ENCODE measurements around the gene ATP2C2. TPM values are rescaled to one million over a fixed set of nuclear protein-coding genes. Genes with fewer than 3 reads are reported as not detected.

Gene ATP2C2
- total and polyA plus RNA-seq, 2 donors (not counting 1 experiment from before 2014, with no cell fraction given), result not detected

GRCh38 chr16:84386047-84386446 is 17.7 kb downstream of the ATP2C2 start:
- intact Hi-C loops (cut with micrococcal nuclease), result no loop called here
- Histone ChIP-seq H3K4me2 (replicated peaks; ENCODE audit: low read depth, low read length, poor library complexity, severe bottlenecking) (no peak overlapping the region), H3K4me1 (ENCODE audit: control insufficient read depth in 2 of 2, insufficient read depth in 2 of 2, low read length in 2 of 2) (no peaks in the 10 kb centered on the region), H3K9me3 (ENCODE audit: control extremely low read depth in 1 of 3, control insufficient read depth in 2 of 3, insufficient read depth in 1 of 3, low read length in 2 of 3) (peaks cover 0 to 27% (median 0%) of the 10 kb centered on the region in 3 donors), H3K4me3 (ENCODE audit: control extremely low read depth in 1 of 5, extremely low read depth in 1 of 5, insufficient read depth in 1 of 5, low read depth in 2 of 5, low read length in 4 of 5) (no peak overlapping the region), H3K27ac (ENCODE audit: low read length in 2 of 2) (no peak overlapping the region), H3K9ac (ENCODE audit: low read length) (no peak overlapping the region), H3K36me3 (replicated peaks in 1 of 2; ENCODE audit: control extremely low read depth in 1 of 2, control insufficient read depth in 1 of 2, extremely low read depth in 1 of 2, insufficient read depth in 2 of 2, low read length in 1 of 2) (no peaks in the 10 kb centered on the region), H3K79me2 (ENCODE audit: control insufficient read depth, insufficient read depth, low read length) (no peaks in the 10 kb centered on the region), H3K27me3 (replicated peaks in 1 of 4; ENCODE audit: control extremely low read depth in 1 of 4, control insufficient read depth in 3 of 4, insufficient read depth in 4 of 4, low read length in 3 of 4) (peaks cover 0 to 2% (median 0%) of the 10 kb centered on the region in 4 experiments), H4K20me1 (ENCODE audit: control insufficient read depth, insufficient read depth, low read length, poor library complexity, severe bottlenecking) (no peaks in the 10 kb centered on the region), H2AFZ (ENCODE audit: insufficient read depth, low read depth, low read length, poor library complexity, severe bottlenecking) (no peak overlapping the region)
- TF ChIP-seq CTCF (IDR thresholded peaks at IDR 0.05) (no peak), EZH2 (IDR thresholded peaks at IDR 0.05; ENCODE audit: borderline replicate concordance, insufficient read depth, low read depth, low read length, poor library complexity, severe bottlenecking) (no peak)
- H3K4me1 Mint-ChIP-seq, result no peaks in the 10 kb centered on the region
- DNase-seq, result no peak
- ChIA-PET POLR2A (no interaction called here), CTCF (no interaction called here)
- H3K27ac Mint-ChIP-seq, result no peak overlapping the region
- no peak overlapping the region for H3K4me3 Mint-ChIP-seq
- WGBS (ENCODE audit: insufficient coverage), result no CpG with 5 or more reads among the region's 3 CpGs
- H3K9me3 Mint-ChIP-seq (ENCODE audit: insufficient read depth), result peaks cover 6% of the 10 kb centered on the region
- H3K27me3 Mint-ChIP-seq, result peaks cover 3% of the 10 kb centered on the region
- no peak for ATAC-seq (ENCODE audit: low read depth)

- DNase-seq, result no peak
- no peaks in the 10 kb centered on the region for H3K4me1 Mint-ChIP-seq
- H3K27ac ChIP-seq (ENCODE audit: low read length in 2 of 2), result no peak overlapping the region
- POLR2A ChIA-PET, result no interaction called here
- peaks cover 0 to 27% (median 0%) of the 10 kb centered on the region in 3 donors for H3K9me3 ChIP-seq (ENCODE audit: control extremely low read depth in 1 of 3, control insufficient read depth in 2 of 3, insufficient read depth in 1 of 3, low read length in 2 of 3)
- no peaks in the 10 kb centered on the region for H3K4me1 ChIP-seq (ENCODE audit: control insufficient read depth in 2 of 2, insufficient read depth in 2 of 2, low read length in 2 of 2)
- 92% methylated on average over 11 of the region's 11 CpGs for WGBS (ENCODE audit: insufficient coverage)
- ATAC-seq (ENCODE audit: low read depth), result no peak
- H4K20me1 ChIP-seq (ENCODE audit: control insufficient read depth, insufficient read depth, low read length, poor library complexity, severe bottlenecking), result no peaks in the 10 kb centered on the region
- intact Hi-C loops (cut with micrococcal nuclease), result no loop called here
- peaks cover 5% of the 10 kb centered on the region for H3K27me3 Mint-ChIP-seq
- no peak overlapping the region for H3K4me3 Mint-ChIP-seq
- H3K79me2 ChIP-seq (ENCODE audit: control insufficient read depth, insufficient read depth, low read length), result no peaks in the 10 kb centered on the region
- CTCF ChIA-PET, result no interaction called here
- H3K4me2 ChIP-seq (replicated peaks; ENCODE audit: low read depth, low read length, poor library complexity, severe bottlenecking), result no peak overlapping the region
- no peaks in the 10 kb centered on the region for H3K36me3 ChIP-seq (replicated peaks in 1 of 2; ENCODE audit: control extremely low read depth in 1 of 2, control insufficient read depth in 1 of 2, extremely low read depth in 1 of 2, insufficient read depth in 2 of 2, low read length in 1 of 2)
- no peak overlapping the region for H2AFZ ChIP-seq (ENCODE audit: insufficient read depth, low read depth, low read length, poor library complexity, severe bottlenecking)
- peaks cover 0 to 2% (median 0%) of the 10 kb centered on the region in 4 experiments for H3K27me3 ChIP-seq (replicated peaks in 1 of 4; ENCODE audit: control extremely low read depth in 1 of 4, control insufficient read depth in 3 of 4, insufficient read depth in 4 of 4, low read length in 3 of 4)
- no peak for TF ChIP-seq CTCF (IDR thresholded peaks at IDR 0.05)
- no peak for TF ChIP-seq EZH2 (IDR thresholded peaks at IDR 0.05; ENCODE audit: borderline replicate concordance, insufficient read depth, low read depth, low read length, poor library complexity, severe bottlenecking)
- H3K4me3 ChIP-seq (ENCODE audit: control extremely low read depth in 1 of 5, extremely low read depth in 1 of 5, insufficient read depth in 1 of 5, low read depth in 2 of 5, low read length in 4 of 5), result no peak overlapping the region
- H3K9ac ChIP-seq (ENCODE audit: low read length), result no peak overlapping the region
- peaks cover 6% of the 10 kb centered on the region for H3K9me3 Mint-ChIP-seq (ENCODE audit: insufficient read depth)
- H3K27ac Mint-ChIP-seq, result no peak overlapping the region
These were observed 18.7 kb downstream of the ATP2C2 start for GRCh38 chr16:84387021-84387420.

All from B cell (primary cell).